Measurements from ENCODE around the gene ACTL10. TPM values are rescaled to one million over a fixed set of nuclear protein-coding genes. Genes with fewer than 3 reads are reported as not detected.

The ACTL10 gene
- total and polyA plus RNA-seq, 2 of the 13 experiments (the other 11 are each of a cell fraction or from before 2014, with no cell fraction given) = not detected

- TF ChIP-seq HMGXB3 (CRISPR knock-in tag; IDR thresholded peaks at IDR 0.05; ENCODE audit: borderline replicate concordance) (no peak), ZNF512B (CRISPR knock-in tag; IDR thresholded peaks at IDR 0.05; ENCODE audit: borderline replicate concordance) (peak; percentile 16; the same call in 1 of the 2 replicates), SRF (IDR thresholded peaks at IDR 0.05; ENCODE audit: low read depth, low read length) (no peak), PCBP1 (IDR thresholded peaks at IDR 0.05; ENCODE audit: borderline replicate concordance, low read depth, low read length) (peak; percentile 75; the same call in 1 of the 2 replicates), GABPA (IDR thresholded peaks at IDR 0.05; ENCODE audit: low read depth, low read length) (no peak), GABPA (CRISPR knock-in tag; IDR thresholded peaks at IDR 0.05; ENCODE audit: low read depth) (no peak), STAT6 (CRISPR knock-in tag; IDR thresholded peaks at IDR 0.05; ENCODE audit: borderline replicate concordance) (no peak; the same call in 1 of the 2 replicates), ZNF558 (CRISPR knock-in tag; IDR thresholded peaks at IDR 0.05; ENCODE audit: borderline replicate concordance) (peak; percentile 66; the same call in 1 of the 2 replicates), RBM22 (optimal IDR thresholded peaks at IDR 0.05; ENCODE audit: low read length) (no peak), SAFB2 (CRISPR knock-in tag; IDR thresholded peaks at IDR 0.05; ENCODE audit: borderline replicate concordance, low read depth) (0 out of 2 replicates have a peak, but pooled peaks have one; percentile 2), ARID4A (CRISPR knock-in tag; IDR thresholded peaks at IDR 0.05; ENCODE audit: borderline replicate concordance) (peak; percentile 4; the same call in 1 of the 2 replicates), ZMYM2 (CRISPR knock-in tag; IDR thresholded peaks at IDR 0.05) (no peak), ZNF781 (CRISPR knock-in tag; IDR thresholded peaks at IDR 0.05; ENCODE audit: borderline replicate concordance, not compliant biosample characterization) (no peak)
Measured at GRCh38 chr20:33672426-33673113, 5.8 kb downstream of the ACTL10 start (continued).
